ENCODE data around the gene KIZ. TPM values are rescaled to one million over a fixed set of nuclear protein-coding genes. Genes with fewer than 3 reads are reported as not detected.
A peak's percentile ranks its signal among the peaks of the same experiment; 100 is the strongest.

The KIZ gene
- total RNA-seq, 1 experiment from 2014 or later = 15.7 TPM

GRCh38 chr20:21265261-21266190 is 139.6 kb downstream of the KIZ start:
- DNase-seq (ENCODE audit: low read depth) = no peak

DNA sequence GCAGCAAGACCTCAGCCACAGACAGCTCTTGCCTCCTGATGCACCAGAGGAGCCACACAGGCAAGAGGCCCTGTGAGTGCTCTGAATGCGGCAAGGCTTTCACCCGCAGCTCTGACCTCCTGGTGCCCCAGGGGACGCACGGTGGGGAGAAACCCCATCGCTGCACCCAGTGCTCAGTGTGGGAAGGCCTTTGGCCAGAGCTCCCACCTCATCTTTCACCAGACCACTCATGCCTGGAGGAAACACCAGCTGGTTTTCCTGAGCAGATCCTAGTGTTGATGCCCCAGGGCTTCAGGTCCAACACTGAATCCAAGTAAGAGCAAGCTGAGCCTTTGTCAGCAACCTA is 140.3 kb downstream of the KIZ start:
- DNase-seq (ENCODE audit: low read depth) = no peak

GRCh38 chr20:21269772-21270171 is 143.9 kb downstream of the KIZ start:
- DNase-seq (ENCODE audit: low read depth) = no peak

GRCh38 chr20:21270806-21271205 is 144.9 kb downstream of the KIZ start:
- DNase-seq (ENCODE audit: low read depth) = no peak

DNA sequence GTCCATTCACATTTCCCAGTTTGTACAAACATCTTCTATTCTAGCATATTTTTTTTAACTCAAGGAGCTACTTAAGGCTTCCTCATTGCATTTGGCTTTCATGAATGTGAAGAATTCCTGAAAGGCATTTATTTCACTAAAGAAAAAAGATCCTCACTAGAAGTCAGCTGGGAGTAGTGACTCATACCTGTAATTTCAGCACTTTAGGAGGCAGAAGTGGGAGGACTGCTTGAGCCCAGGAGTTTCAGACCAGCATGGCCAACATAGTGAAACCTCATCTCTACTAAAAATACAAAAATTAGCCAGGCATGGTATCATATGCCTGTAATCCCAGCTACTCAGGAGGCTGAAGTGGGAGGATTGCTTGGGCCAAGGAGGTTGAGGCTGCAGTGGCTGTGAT is 146.4 kb downstream of the KIZ start:
- no peak for DNase-seq (ENCODE audit: low read depth)

DNA sequence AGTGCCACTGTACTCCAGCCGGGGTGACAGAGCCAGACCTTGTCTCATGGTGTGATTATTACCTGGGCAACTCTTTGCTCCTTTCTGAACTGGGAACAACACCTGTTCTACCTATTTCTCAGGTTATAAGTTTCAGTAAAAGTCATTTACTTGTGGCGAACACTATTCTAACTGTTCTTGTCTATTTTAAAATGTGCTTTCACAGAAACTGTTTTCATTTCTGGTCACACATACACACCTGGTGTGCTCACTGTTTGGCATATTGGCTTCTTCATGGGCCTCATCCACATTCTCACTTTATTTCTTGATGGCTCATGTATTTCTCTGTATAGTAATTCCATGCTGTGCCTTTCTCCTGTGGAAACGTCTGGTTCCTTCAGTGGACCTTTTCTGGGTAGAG is 146.8 kb downstream of the KIZ start:
- DNase-seq (ENCODE audit: low read depth) = no peak

GRCh38 chr20:21273755-21274386 is 148.0 kb downstream of the KIZ start:
- no peak for DNase-seq (ENCODE audit: low read depth)

DNA sequence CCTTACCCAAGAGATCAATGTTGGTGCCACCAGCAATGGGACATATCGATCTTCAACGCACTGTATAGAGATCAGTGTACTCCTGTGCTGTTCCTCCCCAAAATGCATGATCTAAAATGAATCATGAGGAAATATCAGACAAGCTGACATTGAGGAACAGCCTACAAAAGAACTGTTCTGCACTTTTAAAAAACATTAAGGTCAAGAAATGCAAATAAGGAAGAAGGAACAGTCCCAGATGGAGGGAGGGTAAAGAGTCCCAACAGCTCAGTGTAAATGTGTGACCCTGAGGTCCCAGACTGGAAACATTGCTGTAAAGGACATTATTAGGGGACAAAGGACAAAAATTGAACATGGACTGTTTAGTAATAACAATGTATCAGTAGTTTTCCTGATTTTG is 152.9 kb downstream of the KIZ start:
- DNase-seq (ENCODE audit: low read depth) = no peak

- no peak for DNase-seq (ENCODE audit: low read depth)
Observed at GRCh38 chr20:21279706-21280521, 154.0 kb downstream of the KIZ start.

GRCh38 chr20:21280522-21281016 is 154.7 kb downstream of the KIZ start:
- no peak for DNase-seq (ENCODE audit: low read depth)

- peak; percentile 28 for DNase-seq (ENCODE audit: low read depth)
Observed at GRCh38 chr20:21286775-21287174, 160.9 kb downstream of the KIZ start.

- no peak for DNase-seq (ENCODE audit: low read depth)
Observed at GRCh38 chr20:21288587-21289370, 162.9 kb downstream of the KIZ start.

- DNase-seq (ENCODE audit: low read depth) = no peak
Observed at GRCh38 chr20:21289651-21290050, 163.8 kb downstream of the KIZ start.

DNA sequence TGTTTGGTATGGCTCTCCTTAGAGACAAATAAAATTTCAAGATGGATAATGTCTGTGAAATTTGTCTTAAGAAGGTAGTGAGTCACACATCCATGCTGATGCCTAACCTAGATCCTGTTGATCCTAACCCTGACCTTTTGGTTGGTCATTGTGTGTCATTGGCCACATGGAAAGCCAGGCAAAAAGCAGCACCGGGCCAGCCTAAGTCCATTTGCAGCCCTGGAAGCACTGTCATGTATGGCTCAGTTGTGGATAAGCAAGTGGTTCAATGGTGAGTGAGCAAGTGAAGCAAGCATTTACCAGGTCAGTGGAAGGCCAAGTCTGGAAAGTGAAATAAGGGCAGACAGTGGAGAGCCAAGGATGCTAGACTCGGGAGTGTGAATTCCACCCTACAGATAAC is 165.1 kb downstream of the KIZ start:
- DNase-seq (ENCODE audit: low read depth) = peak; percentile 34

DNA sequence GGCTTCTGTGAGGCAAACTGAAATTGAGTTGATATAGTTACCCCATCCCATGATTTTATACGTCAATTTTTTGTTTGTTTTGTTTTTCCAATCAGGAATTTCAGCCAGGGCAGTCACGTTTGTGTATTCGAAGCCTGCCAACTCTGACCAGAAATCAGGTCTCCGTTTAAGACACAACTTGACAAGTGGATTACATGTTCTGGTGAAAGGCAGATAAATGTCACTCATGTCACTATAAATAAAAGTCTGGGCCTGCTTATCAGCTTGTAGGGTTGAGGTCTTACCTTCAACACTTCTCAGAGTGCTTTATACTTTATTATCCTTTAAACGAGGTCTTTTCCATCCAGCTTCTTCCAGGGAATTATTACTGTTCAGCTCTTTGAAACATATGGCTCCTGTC is 168.9 kb downstream of the KIZ start:
- DNase-seq (ENCODE audit: low read depth) = no peak

Other genes with a start within 250 kb of the KIZ start
- gene LINC00237, start 19.7 kb upstream of the KIZ start, total RNA-seq (2014; rRNA removed; shearing (Covaris generic)) = not detected in 2 replicates
- 128 and 151 TPM in 2 replicates for gene XRN2, start 177.2 kb downstream of the KIZ start, total RNA-seq (2014; rRNA removed; shearing (Covaris generic))

Measured in RPMI7951 (cell line).